PFSK-1 (cell line): ENCODE results near the gene NALCN.

Experiments
- POLR2AphosphoS5 ChIP-seq: IDR thresholded peaks from 2 replicates; pipeline ENCODE4 v1.6.1; 2012; ENCODE audit warnings: low read depth, mild to moderate bottlenecking, control low read depth, low read length, moderate library complexity
- REST ChIP-seq, 2 experiments: IDR thresholded peaks; 2 replicates each; pipeline versions ENCODE4 v1.6.1 to v1.8.0; 2011 to 2012; ENCODE audit warnings: low read depth in 2 of 2, low read length in 2 of 2, control low read depth in 1 of 2, inconsistent platforms in 1 of 2, mild to moderate bottlenecking in 1 of 2, moderate library complexity in 1 of 2; ENCODE audit not compliant: insufficient read depth in 1 of 2

GRCh38 chr13:101218484-101218883 lies 197.8 kb downstream of the NALCN start:
- TF ChIP-seq POLR2AphosphoS5 = no peak
- TF ChIP-seq REST (IDR thresholded peaks at IDR 0.05; ENCODE audit: insufficient read depth in 1 of 2, low read depth in 2 of 2, low read length in 2 of 2) = no peak
